Measurements from ENCODE around the gene ARRDC1. TPM values are rescaled to one million over a fixed set of nuclear protein-coding genes. Genes with fewer than 3 reads are reported as not detected.

The ARRDC1 gene
- total and polyA plus RNA-seq, 9 donors, result 5.2 to 46.2 (median 13.8) TPM

DNA sequence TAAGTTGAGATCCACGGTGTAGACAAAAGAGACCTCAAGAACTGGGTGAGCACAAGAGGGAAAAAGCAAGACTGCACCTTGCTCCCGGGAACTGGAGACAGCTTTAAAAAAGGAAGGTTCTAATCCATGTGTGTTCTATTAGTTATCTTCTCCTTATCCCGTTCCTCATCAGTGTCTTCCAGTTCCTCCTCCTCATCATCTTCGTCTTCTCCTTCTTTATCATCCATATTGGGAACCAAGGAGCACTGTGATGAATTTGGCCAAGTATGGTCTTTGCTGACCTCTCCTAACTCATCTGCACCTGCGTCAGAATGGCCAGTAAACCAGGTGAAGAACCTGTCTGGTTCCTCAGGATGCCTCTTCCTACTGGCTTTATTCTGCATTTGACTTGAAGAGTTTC is 35.4 kb downstream of the ARRDC1 start:
- peaks cover 15% of the 10 kb centered on the region for H3K4me1 ChIP-seq (ENCODE audit: insufficient read depth)
- TF ChIP-seq EP300 (IDR thresholded peaks at IDR 0.05) (no peak), POLR2A (IDR thresholded peaks at IDR 0.05) (no peak)
- TF ChIP-seq, protein P1, sequence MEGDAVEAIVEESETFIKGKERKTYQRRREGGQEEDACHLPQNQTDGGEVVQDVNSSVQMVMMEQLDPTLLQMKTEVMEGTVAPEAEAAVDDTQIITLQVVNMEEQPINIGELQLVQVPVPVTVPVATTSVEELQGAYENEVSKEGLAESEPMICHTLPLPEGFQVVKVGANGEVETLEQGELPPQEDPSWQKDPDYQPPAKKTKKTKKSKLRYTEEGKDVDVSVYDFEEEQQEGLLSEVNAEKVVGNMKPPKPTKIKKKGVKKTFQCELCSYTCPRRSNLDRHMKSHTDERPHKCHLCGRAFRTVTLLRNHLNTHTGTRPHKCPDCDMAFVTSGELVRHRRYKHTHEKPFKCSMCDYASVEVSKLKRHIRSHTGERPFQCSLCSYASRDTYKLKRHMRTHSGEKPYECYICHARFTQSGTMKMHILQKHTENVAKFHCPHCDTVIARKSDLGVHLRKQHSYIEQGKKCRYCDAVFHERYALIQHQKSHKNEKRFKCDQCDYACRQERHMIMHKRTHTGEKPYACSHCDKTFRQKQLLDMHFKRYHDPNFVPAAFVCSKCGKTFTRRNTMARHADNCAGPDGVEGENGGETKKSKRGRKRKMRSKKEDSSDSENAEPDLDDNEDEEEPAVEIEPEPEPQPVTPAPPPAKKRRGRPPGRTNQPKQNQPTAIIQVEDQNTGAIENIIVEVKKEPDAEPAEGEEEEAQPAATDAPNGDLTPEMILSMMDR (IDR thresholded peaks at IDR 0.05), result no peak
- H3K4me3 ChIP-seq, result no peak overlapping the region
- intact Hi-C loops (cut with DNase I), result no loop called here
- no peaks in the 10 kb centered on the region for H3K9me3 ChIP-seq
- no peaks in the 10 kb centered on the region for H3K27me3 ChIP-seq
- DNase-seq, result no peak
- H3K27ac ChIP-seq, result no peak overlapping the region
- 92 to 94% (median 93%) methylated on average over 5 of the region's 5 CpGs for WGBS, 3 donors
- H3K36me3 ChIP-seq, result no peaks in the 10 kb centered on the region

DNA sequence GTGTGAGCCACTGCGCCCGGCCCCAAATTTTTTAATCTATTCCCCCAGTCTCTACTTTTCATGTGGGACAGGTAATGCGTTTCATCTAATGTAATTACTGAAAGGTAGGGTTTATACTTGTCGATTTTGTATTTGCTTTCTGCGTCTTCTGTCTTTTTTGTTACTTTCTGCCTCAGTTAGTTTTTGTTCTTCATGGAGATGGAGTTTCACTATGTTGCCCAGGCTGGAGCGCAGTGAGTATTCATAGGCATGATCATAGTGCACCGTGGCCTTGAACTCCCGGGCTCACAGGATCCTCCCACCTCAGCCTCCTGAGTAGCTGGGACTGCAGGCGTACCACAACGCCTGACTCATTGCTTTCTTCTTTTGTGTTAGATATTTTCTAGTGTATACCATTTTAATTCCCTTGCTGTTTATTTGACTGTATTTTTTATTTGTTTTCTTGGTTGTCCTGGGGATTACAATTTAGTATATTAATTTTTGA is 36.7 kb downstream of the ARRDC1 start:
- Histone ChIP-seq H3K4me3 (no peak overlapping the region), H3K27ac (no peak overlapping the region), H3K4me1 (ENCODE audit: insufficient read depth) (peaks cover 14% of the 10 kb centered on the region), H3K27me3 (no peaks in the 10 kb centered on the region), H3K36me3 (no peaks in the 10 kb centered on the region), H3K9me3 (no peaks in the 10 kb centered on the region)
- intact Hi-C loops (cut with DNase I), result no loop called here
- TF ChIP-seq POLR2A (IDR thresholded peaks at IDR 0.05) (no peak), EP300 (IDR thresholded peaks at IDR 0.05) (no peak)
- TF ChIP-seq, protein P1 (IDR thresholded peaks at IDR 0.05), result no peak
- WGBS, 3 donors, result 63 to 73% (median 65%) methylated on average over 10 of the region's 10 CpGs
- peak in 1 of 5 donors; percentile 39 for DNase-seq

DNA sequence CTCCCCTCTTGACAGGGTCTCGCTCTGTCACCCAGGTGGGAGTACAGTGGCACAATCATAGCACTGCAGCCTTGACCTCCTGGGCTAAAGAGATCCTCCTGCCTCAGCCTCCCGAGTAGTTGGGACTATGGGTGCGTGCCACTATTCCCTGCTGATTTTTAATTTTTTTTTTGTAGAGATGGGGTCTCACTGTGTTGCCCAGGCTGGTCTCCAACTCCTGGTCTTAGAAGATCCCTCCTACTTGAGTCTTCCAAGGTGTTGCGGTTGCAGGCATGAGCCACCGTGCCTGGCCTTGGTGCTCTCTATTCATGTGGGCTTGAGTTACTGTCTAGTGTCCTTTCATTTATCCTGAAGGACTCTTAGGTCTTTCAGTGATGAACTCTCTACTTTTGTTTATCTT is 37.4 kb downstream of the ARRDC1 start:
- 86 to 95% (median 89%) methylated on average over 5 of the region's 5 CpGs for WGBS, 3 donors
- Histone ChIP-seq H3K4me3 (no peak overlapping the region), H3K36me3 (no peaks in the 10 kb centered on the region), H3K9me3 (no peaks in the 10 kb centered on the region), H3K27ac (no peak overlapping the region), H3K27me3 (no peaks in the 10 kb centered on the region), H3K4me1 (ENCODE audit: insufficient read depth) (peaks cover 14% of the 10 kb centered on the region)
- DNase-seq, result peak in 1 of 5 donors; percentile 12
- TF ChIP-seq POLR2A (IDR thresholded peaks at IDR 0.05), result no peak
- TF ChIP-seq, protein P1 (IDR thresholded peaks at IDR 0.05), result no peak
- TF ChIP-seq EP300 (IDR thresholded peaks at IDR 0.05), result no peak
- intact Hi-C loops (cut with DNase I), result no loop called here

DNA sequence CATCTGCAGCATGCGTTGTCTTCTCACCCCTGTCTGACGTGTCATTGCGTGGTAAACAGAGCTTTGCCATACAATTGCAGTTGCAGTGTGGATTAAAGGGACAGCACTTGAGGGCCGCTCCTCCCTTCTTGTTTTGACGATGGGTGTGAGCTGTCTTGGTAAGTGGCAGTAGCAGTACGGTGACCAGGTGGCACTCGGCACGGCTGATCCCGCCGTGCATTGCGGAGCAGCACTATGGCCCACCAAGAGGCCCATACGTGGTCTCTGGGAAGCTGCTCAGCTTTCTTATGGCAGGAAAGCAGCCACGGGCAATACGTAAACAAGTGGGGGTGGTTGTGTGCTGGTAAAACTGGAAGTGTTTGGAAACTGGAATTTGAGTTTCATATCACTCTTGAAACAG is 38.4 kb downstream of the ARRDC1 start:
- Histone ChIP-seq H3K4me3 (no peak overlapping the region), H3K9me3 (no peaks in the 10 kb centered on the region), H3K4me1 (ENCODE audit: insufficient read depth) (peaks cover 12% of the 10 kb centered on the region), H3K27me3 (no peaks in the 10 kb centered on the region), H3K27ac (no peak overlapping the region), H3K36me3 (no peaks in the 10 kb centered on the region)
- DNase-seq, result peak in 1 of 5 donors; percentile 24
- WGBS, 3 donors, result 83 to 90% (median 86%) methylated on average over 14 of the region's 14 CpGs
- intact Hi-C loops (cut with DNase I), result no loop called here
- TF ChIP-seq EP300 (IDR thresholded peaks at IDR 0.05) (no peak), POLR2A (IDR thresholded peaks at IDR 0.05) (no peak)
- TF ChIP-seq, protein P1 (IDR thresholded peaks at IDR 0.05), result no peak

Data from ovary (tissue), 9 donors.